Activated naive CD8-positive, alpha-beta T cell treated with anti-CD3 and anti-CD28 coated beads, Interleukin-2, amount 50 U/mL, for 24 hours (primary cell): ENCODE data around the gene PREP.
A peak's percentile ranks its signal among the peaks of the same experiment; 100 is the strongest.
"Not testable (repeated sequence)": the region's sequence is repeated elsewhere in the genome, so short reads cannot be mapped to it uniquely, and the experiment has no call there.

Source experiments
- ATAC-seq: fragments of 150-1000 bp; cut with Tn5 transposase; one replicate; pipeline ENCODE4 v1.10.0; 2021
- DNase-seq: peaks from one replicate; pipeline ENCODE4 v3.0.0; 2021
- H3K27ac Mint-ChIP-seq: one replicate; pipeline ENCODE4 v1.8.0; 2021; ENCODE audit warnings: mild to moderate bottlenecking, mixed read lengths
- H3K27me3 Mint-ChIP-seq: one replicate; pipeline ENCODE4 v1.8.0; 2021; ENCODE audit warnings: mixed read lengths
- H3K36me3 Mint-ChIP-seq: one replicate; pipeline ENCODE4 v1.8.0; 2021; ENCODE audit warnings: low read depth, mixed read lengths
- H3K4me1 Mint-ChIP-seq: one replicate; pipeline ENCODE4 v1.8.0; 2021; ENCODE audit warnings: mixed read lengths
- H3K4me3 Mint-ChIP-seq: one replicate; pipeline ENCODE4 v1.8.0; 2021; ENCODE audit warnings: mild to moderate bottlenecking, moderate library complexity, mixed read lengths
- H3K9me3 Mint-ChIP-seq: one replicate; pipeline ENCODE4 v1.8.0; 2021; ENCODE audit warnings: mixed read lengths

The PREP gene

DNA sequence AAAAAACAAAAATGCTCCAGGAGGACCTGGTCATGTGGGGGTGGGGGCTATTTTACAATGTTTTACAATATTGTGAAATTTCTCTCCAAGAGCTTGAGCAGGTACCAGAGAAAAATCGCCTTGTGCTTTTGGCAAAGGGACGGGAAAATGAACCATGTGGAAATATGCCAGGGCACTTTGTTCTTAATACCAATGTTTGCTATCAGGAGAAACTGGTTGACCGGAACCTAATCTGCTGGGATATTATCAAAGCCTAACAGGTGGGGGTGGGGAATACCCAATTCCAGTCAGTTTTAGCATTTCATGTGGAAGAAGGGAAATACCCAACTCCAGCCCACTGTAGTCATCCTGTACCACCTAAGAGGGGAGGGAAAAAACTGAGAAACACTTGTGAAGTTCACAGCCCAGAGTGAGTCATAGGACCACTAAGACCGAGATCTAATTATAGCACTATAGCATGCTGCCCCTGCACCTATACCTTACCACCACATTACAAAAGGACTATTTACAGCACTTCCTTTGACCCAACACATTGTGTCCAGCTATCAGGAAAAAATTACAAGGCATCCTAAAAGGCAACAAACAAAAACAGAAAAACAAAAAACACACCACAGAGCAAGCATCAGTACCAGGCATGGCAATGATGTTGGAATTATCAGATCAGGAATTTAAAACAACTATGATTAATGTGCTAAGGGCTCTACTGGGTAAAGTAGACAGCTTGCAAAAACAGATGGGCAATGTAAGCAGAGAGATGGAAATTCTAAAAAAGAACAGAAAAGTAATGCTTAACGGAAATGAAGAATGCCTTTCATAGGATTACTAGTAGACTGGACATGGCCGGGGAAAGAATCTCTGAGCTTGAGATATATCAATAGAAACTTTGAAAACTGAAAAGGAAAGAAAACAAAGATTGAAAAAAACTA lies 138.9 kb downstream of the PREP start:
- ATAC-seq (peak; percentile 99), DNase-seq (no peak)
- H3K4me3 Mint-ChIP-seq, result no peak overlapping the region
- H3K4me1 Mint-ChIP-seq, result peaks cover 26% of the 10 kb centered on the region
- H3K27ac Mint-ChIP-seq, result peak overlapping the region; percentile 9
- H3K36me3 Mint-ChIP-seq, result no peaks in the 10 kb centered on the region
- peaks cover 17% of the 10 kb centered on the region for H3K27me3 Mint-ChIP-seq
- H3K9me3 Mint-ChIP-seq, result peaks cover 4% of the 10 kb centered on the region

DNA sequence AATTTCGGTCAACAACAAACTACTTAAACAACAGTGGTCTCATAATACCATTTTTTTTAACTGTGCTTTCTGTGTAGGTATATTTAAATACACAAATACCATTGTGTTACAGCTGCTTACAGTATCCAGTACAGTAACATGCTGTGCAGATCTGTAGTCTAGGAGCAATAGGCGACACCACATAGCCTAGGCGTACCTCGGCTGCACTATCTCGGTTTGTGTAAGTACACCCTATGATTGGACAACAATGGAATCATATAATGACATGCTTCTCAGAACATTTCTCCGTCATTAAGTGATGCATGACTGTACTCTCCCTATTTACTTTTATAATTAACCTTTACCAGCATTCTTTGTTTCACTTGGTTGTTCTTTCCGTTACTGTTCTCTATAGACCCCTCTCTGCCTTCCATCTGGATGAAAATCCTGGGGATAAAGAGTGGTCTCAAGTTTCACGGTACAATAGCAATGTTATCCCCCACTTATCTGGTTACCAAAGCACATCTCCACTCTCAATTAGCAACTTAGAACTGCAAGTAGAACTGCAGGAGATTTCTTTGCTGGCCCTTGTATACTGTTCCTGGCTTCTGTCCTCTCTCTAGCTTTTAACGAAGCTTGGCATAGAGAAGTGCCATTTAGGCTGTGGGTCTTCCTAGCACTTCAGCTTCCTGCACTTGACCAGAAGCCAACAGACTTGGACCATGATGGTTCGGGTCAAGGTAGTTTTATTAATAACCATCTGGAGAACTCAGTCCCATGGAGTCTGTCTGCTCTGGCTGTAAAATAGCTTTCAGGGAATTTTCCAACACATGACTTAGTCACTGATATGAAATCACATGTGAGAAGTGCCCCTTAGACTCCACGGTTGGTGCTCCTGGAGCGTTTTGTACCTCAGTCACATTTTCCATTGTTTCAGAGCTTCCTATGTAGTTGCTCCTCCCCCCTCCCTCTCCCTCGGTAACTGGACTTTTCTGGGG lies 142.7 kb downstream of the PREP start:
- no peak for DNase-seq
- peaks cover 26% of the 10 kb centered on the region for H3K4me1 Mint-ChIP-seq
- H3K9me3 Mint-ChIP-seq, result no peaks in the 10 kb centered on the region
- H3K27ac Mint-ChIP-seq, result no peak overlapping the region
- H3K27me3 Mint-ChIP-seq, result peaks cover 25% of the 10 kb centered on the region
- H3K4me3 Mint-ChIP-seq, result no peak overlapping the region
- H3K36me3 Mint-ChIP-seq, result no peaks in the 10 kb centered on the region
- peak; percentile 47 for ATAC-seq

DNA sequence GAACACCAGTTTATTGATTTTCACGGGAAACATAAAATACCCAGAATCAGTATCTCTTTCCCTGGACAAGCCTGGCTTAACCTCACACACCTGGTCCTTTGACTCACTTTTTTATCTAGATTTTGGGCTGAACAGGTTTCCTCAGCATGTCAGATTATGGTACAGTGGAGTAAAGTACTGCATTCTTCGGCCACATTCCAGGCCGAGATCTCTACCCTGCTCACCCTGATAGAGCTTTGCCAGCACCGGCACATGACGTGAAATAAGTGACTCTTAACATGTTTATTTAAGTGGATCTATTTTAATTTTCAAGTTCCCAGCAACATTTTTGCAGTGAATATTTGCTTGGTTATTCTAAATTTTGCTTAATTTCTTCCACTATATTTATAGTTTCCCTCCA lies 144.1 kb downstream of the PREP start:
- no peaks in the 10 kb centered on the region for H3K9me3 Mint-ChIP-seq
- ATAC-seq, result no peak
- H3K4me3 Mint-ChIP-seq, result no peak overlapping the region
- H3K36me3 Mint-ChIP-seq, result no peaks in the 10 kb centered on the region
- no peak for DNase-seq
- H3K27ac Mint-ChIP-seq, result no peak overlapping the region
- H3K4me1 Mint-ChIP-seq, result peaks cover 18% of the 10 kb centered on the region
- H3K27me3 Mint-ChIP-seq, result peaks cover 21% of the 10 kb centered on the region

DNA sequence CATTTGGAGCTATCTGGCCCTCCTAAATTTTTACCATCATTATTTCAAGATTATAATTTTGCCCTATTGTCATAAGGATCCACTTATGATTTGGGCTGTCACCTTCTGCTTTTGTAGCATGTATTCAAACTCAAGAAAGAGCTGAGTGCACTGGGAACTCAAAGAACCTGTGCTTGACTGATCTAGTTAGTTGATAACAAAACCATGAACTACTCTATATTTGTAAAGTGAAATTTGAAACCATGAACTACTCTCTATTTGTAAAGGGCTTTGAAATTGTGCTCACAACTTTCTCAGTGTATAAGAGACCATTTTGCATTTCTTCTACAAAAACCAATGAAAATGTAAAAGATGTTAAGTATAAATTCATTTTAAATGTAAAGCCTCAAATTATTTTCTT lies 145.5 kb downstream of the PREP start:
- Mint-ChIP-seq H3K4me1 (peaks cover 10% of the 10 kb centered on the region), H3K27ac (no peak overlapping the region), H3K9me3 (no peaks in the 10 kb centered on the region), H3K27me3 (peaks cover 19% of the 10 kb centered on the region), H3K36me3 (no peaks in the 10 kb centered on the region), H3K4me3 (no peak overlapping the region)
- ATAC-seq, result no peak
- no peak for DNase-seq

DNA sequence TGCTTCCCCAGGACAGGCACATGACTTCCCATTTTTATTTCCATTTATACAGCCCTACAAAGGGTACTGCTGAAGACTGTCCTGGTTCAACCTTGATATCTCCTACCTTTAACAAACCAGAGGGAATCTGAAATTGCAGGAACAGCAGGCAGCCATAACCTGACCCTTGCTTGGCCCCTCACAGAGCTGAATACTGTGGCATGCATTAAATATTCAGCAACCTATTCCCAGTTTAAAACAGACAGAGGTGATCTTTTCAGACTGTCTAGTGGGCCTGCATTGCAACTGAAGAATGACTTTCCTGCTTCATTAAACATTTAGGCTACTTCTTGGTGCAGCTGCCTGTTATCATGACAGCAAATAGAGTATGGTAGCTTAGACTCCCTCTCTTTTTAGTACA lies 146.3 kb downstream of the PREP start:
- Mint-ChIP-seq H3K27me3 (peaks cover 13% of the 10 kb centered on the region), H3K36me3 (no peaks in the 10 kb centered on the region), H3K4me1 (peaks cover 10% of the 10 kb centered on the region), H3K9me3 (no peaks in the 10 kb centered on the region), H3K27ac (no peak overlapping the region), H3K4me3 (no peak overlapping the region)
- ATAC-seq (no peak), DNase-seq (no peak)

DNA sequence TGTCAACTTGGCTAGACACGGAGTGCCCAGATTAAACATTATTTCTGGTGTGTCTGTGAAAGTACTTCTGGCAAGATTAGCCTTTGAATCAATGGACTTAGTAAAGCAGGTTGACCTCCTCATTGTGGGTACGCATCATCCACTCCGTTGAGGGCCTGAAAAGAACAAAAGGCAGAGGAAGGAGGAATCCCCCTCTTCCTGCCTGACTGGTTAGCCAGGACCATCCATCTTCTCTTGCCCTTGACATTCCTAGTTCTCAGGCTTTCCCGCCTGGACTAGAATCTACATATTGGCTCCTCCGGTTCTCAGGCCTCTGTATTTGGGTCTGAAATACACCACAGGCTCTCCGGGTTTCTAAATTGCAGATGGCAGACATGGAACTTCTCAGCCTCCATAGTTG lies 149.1 kb downstream of the PREP start:
- no peaks in the 10 kb centered on the region for H3K36me3 Mint-ChIP-seq
- H3K4me3 Mint-ChIP-seq, result no peak overlapping the region
- H3K27ac Mint-ChIP-seq, result no peak overlapping the region
- no peaks in the 10 kb centered on the region for H3K4me1 Mint-ChIP-seq
- H3K27me3 Mint-ChIP-seq, result peaks cover 8% of the 10 kb centered on the region
- no peaks in the 10 kb centered on the region for H3K9me3 Mint-ChIP-seq
- no peak for DNase-seq
- ATAC-seq, result no peak

DNA sequence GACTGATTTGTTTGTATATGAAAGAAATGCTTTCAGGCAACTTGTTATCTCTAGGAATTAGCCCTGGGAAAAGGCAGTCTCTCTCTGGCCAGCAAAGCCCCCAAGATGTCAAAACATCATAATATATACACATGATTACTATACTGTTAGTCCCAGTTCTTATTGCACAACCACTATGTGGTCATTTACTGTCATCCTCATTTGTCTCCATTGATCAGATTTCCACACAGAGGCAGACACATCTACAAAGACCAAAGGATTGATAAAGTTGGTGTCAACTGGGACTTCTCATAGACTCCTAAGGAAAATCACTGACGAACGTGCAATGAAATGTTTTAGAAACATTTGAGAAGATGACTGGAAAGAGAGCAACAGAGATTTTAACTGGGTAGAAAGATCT lies 151.2 kb downstream of the PREP start:
- H3K4me3 Mint-ChIP-seq, result no peak overlapping the region
- no peaks in the 10 kb centered on the region for H3K4me1 Mint-ChIP-seq
- H3K36me3 Mint-ChIP-seq, result no peaks in the 10 kb centered on the region
- no peak for DNase-seq
- no peak for ATAC-seq
- H3K27ac Mint-ChIP-seq, result no peak overlapping the region
- peaks cover 5% of the 10 kb centered on the region for H3K27me3 Mint-ChIP-seq
- no peaks in the 10 kb centered on the region for H3K9me3 Mint-ChIP-seq

DNA sequence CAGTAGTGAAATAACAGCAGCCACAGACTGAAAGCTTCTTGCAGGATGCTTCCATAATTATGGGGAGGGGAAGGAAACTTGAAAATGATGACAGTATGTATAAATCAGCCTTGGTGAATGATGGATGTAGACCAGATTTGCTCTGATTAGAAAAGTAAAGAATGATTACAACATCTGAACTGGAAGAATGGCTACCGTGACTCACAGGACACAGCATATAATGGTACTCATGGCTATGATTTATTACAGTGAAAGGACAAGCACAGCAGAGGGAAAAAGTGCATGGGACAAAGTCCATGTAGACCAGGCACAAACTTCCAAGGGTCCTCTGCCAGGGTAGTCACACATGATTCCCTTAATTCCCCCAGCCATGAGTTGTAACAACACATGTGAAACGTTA lies 152.3 kb downstream of the PREP start:
- H3K27ac Mint-ChIP-seq, result no peak overlapping the region

DNA sequence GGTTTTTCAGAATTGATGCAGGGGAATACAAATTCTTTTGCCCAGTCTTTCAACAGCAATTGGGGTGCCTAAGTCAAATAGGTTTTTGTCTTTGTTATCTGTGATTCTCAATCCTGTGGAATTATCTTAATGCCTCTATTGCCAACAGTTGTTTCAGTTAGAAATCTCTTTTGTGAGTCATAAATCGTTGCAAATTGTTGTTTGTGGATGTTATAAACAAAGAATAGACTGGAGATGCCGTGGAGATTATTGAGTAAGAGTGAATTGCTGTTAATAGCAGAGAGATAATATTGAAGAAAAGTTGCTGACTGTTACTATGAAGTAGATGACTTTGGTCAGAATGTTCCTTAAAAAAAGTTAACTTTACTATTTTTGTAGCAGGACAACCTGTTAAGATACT lies 159.4 kb downstream of the PREP start:
- Mint-ChIP-seq H3K4me1 (no peaks in the 10 kb centered on the region), H3K36me3 (no peaks in the 10 kb centered on the region), H3K27ac (no peak overlapping the region), H3K4me3 (no peak overlapping the region), H3K27me3 (peaks cover 33% of the 10 kb centered on the region), H3K9me3 (peaks cover 4% of the 10 kb centered on the region)
- no peak for ATAC-seq
- no peak for DNase-seq

More for the DNA sequence above, 152.3 kb downstream of the PREP start:
- Mint-ChIP-seq H3K4me3 (no peak overlapping the region), H3K27me3 (peaks cover 1% of the 10 kb centered on the region), H3K4me1 (no peaks in the 10 kb centered on the region), H3K9me3 (no peaks in the 10 kb centered on the region), H3K36me3 (no peaks in the 10 kb centered on the region)
- DNase-seq, result no peak
- ATAC-seq, result no peak

DNA sequence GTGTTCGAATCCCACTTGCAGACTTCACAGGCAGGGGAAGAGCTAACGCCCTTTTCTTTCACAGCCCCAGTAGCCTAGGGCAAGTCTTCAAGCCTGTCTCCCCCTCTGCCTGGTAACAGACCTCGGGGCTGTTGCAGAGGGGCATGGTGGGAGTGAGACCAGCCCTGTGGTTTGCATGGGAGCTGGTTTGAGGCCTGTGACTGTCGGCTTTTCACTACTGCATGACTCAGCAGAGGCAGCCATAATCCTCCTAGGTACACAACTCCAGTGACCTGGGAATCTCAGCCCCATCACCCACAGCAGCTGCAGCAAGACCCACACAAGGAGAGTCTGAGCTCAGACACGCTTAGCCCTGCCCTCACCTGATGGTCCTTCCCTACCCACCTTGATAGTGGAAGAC lies 167.7 kb downstream of the PREP start:
- H3K4me3 Mint-ChIP-seq, result no peak overlapping the region
- peaks cover 1% of the 10 kb centered on the region for H3K36me3 Mint-ChIP-seq
- ATAC-seq, result no peak
- no peaks in the 10 kb centered on the region for H3K4me1 Mint-ChIP-seq
- DNase-seq, result no peak
- H3K9me3 Mint-ChIP-seq, result peaks cover 13% of the 10 kb centered on the region
- no peak overlapping the region for H3K27ac Mint-ChIP-seq
- H3K27me3 Mint-ChIP-seq, result peaks cover 45% of the 10 kb centered on the region

DNA sequence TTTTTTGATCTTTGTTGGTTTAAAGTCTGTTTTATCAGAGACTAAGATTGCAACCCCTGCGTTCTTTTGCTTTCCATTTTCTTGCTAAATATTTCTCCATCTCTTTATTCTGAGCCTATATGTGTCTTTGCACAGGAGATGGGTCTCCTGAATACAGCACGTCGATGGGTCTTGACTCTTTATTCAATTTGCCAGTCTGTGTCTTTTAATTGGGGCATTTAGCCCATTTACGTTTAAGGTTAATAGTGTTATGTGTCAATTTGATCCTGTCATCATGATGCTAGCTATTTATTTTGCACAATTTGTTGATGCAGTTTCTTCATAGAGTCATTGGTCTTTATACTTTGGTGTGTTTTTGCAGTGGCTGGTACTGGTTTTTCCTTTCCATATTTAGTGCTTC lies 171.1 kb downstream of the PREP start:
- peaks cover 24% of the 10 kb centered on the region for H3K27me3 Mint-ChIP-seq
- not testable (repeated sequence) for H3K4me1 Mint-ChIP-seq, H3K4me3 Mint-ChIP-seq, H3K9me3 Mint-ChIP-seq, H3K36me3 Mint-ChIP-seq, ATAC-seq, H3K27ac Mint-ChIP-seq, DNase-seq
